ENCODE data around the gene MAN1B1. TPM values are rescaled to one million over a fixed set of nuclear protein-coding genes. Genes with fewer than 3 reads are reported as not detected.
"Not testable (repeated sequence)": the region's sequence is repeated elsewhere in the genome, so short reads cannot be mapped to it uniquely, and the experiment has no call there.

MAN1B1 gene
- total and polyA plus RNA-seq, 5 donors from 2014 or later: 42.1 to 71.3 (median 46.8) TPM

- no peaks in the 10 kb centered on the region for H3K27me3 Mint-ChIP-seq
- no peaks in the 10 kb centered on the region for H3K36me3 ChIP-seq (ENCODE audit: control insufficient read depth, insufficient read depth, low read length)
- no peak for DNase-seq
- peak overlapping the region in 2 of 4 donors; percentile 53 to 74 for H3K4me3 Mint-ChIP-seq
- ATAC-seq (ENCODE audit: low read depth in 2 of 2): peak; percentile 2 to 4
- no peaks in the 10 kb centered on the region for H3K27me3 ChIP-seq (ENCODE audit: control insufficient read depth, insufficient read depth, low read length)
- peaks cover 0 to 13% (median 3%) of the 10 kb centered on the region in 4 donors for H3K4me1 Mint-ChIP-seq
- H3K4me1 ChIP-seq (ENCODE audit: control insufficient read depth, insufficient read depth, low read length, poor library complexity, severe bottlenecking): peaks cover 15% of the 10 kb centered on the region
- no peaks in the 10 kb centered on the region for H3K9me3 ChIP-seq (ENCODE audit: control insufficient read depth in 2 of 2, low read length in 2 of 2)
- H3K27ac Mint-ChIP-seq: no peak overlapping the region
- H3K27ac ChIP-seq (ENCODE audit: insufficient read depth, low read length, poor library complexity, severe bottlenecking): peak overlapping the region; percentile 72
- H3K9me3 Mint-ChIP-seq: no peaks in the 10 kb centered on the region
- H3K36me3 Mint-ChIP-seq: no peaks in the 10 kb centered on the region
- H3K4me3 ChIP-seq (ENCODE audit: low read depth, low read length): no peak overlapping the region
Measured at GRCh38 chr9:137114220-137114612, 27.4 kb downstream of the MAN1B1 start.

GRCh38 chr9:137114613-137115393, 28.0 kb downstream of the MAN1B1 start, which contains the start of gene DPP7:
DPP7 (minus strand) TSS chr9:137114733; CDS start chr9:137114713, 20 bp downstream.
- H3K4me3 ChIP-seq (ENCODE audit: low read depth, low read length): no peak within 1 kb of the TSS
- peak; percentile 91 to 92 for ATAC-seq (ENCODE audit: low read depth in 2 of 2)
- no peaks in the 10 kb centered on the region for H3K27me3 ChIP-seq (ENCODE audit: control insufficient read depth, insufficient read depth, low read length)
- peak within 1 kb of the TSS; percentile 72 for H3K27ac ChIP-seq (ENCODE audit: insufficient read depth, low read length, poor library complexity, severe bottlenecking)
- Mint-ChIP-seq H3K36me3 (no peaks in the 10 kb centered on the region), H3K4me1 (peaks cover 0 to 15% (median 5%) of the 10 kb centered on the region in 4 donors), H3K4me3 (peak within 1 kb of the TSS; percentile 44 to 88 (median 80)), H3K9me3 (no peaks in the 10 kb centered on the region), H3K27me3 (no peaks in the 10 kb centered on the region), H3K27ac (no peak within 1 kb of the TSS)
- no peaks in the 10 kb centered on the region for H3K36me3 ChIP-seq (ENCODE audit: control insufficient read depth, insufficient read depth, low read length)
- peak; percentile 77 to 84 (median 83) for DNase-seq
- H3K9me3 ChIP-seq (ENCODE audit: control insufficient read depth in 2 of 2, low read length in 2 of 2): no peaks in the 10 kb centered on the region
- H3K4me1 ChIP-seq (ENCODE audit: control insufficient read depth, insufficient read depth, low read length, poor library complexity, severe bottlenecking): peaks cover 15% of the 10 kb centered on the region

GRCh38 chr9:137115394-137116026, 28.7 kb downstream of the MAN1B1 start:
- peaks cover 15% of the 10 kb centered on the region for H3K4me1 ChIP-seq (ENCODE audit: control insufficient read depth, insufficient read depth, low read length, poor library complexity, severe bottlenecking)
- Mint-ChIP-seq H3K9me3 (no peaks in the 10 kb centered on the region), H3K4me3 (peak overlapping the region in 3 of 4 donors; percentile 27 to 53 (median 38)), H3K4me1 (peaks cover 0 to 15% (median 5%) of the 10 kb centered on the region in 4 donors), H3K36me3 (no peaks in the 10 kb centered on the region), H3K27ac (no peak overlapping the region), H3K27me3 (no peaks in the 10 kb centered on the region)
- DNase-seq (no peak), ATAC-seq (ENCODE audit: low read depth in 2 of 2) (no peak)
- H3K27ac ChIP-seq (ENCODE audit: insufficient read depth, low read length, poor library complexity, severe bottlenecking): no peak overlapping the region
- H3K4me3 ChIP-seq (ENCODE audit: low read depth, low read length): no peak overlapping the region
- H3K36me3 ChIP-seq (ENCODE audit: control insufficient read depth, insufficient read depth, low read length): no peaks in the 10 kb centered on the region
- H3K9me3 ChIP-seq (ENCODE audit: control insufficient read depth in 2 of 2, low read length in 2 of 2): no peaks in the 10 kb centered on the region
- H3K27me3 ChIP-seq (ENCODE audit: control insufficient read depth, insufficient read depth, low read length): no peaks in the 10 kb centered on the region

- Histone ChIP-seq H3K4me1 (ENCODE audit: control insufficient read depth, insufficient read depth, low read length, poor library complexity, severe bottlenecking) (peaks cover 15% of the 10 kb centered on the region), H3K27ac (ENCODE audit: insufficient read depth, low read length, poor library complexity, severe bottlenecking) (no peak overlapping the region), H3K4me3 (ENCODE audit: low read depth, low read length) (no peak overlapping the region), H3K9me3 (ENCODE audit: control insufficient read depth in 2 of 2, low read length in 2 of 2) (no peaks in the 10 kb centered on the region), H3K36me3 (ENCODE audit: control insufficient read depth, insufficient read depth, low read length) (no peaks in the 10 kb centered on the region), H3K27me3 (ENCODE audit: control insufficient read depth, insufficient read depth, low read length) (no peaks in the 10 kb centered on the region)
- Mint-ChIP-seq H3K27me3 (no peaks in the 10 kb centered on the region), H3K4me1 (peaks cover 0 to 12% (median 5%) of the 10 kb centered on the region in 4 donors), H3K4me3 (peak overlapping the region in 3 of 4 donors; percentile 27 to 68 (median 57)), H3K36me3 (no peaks in the 10 kb centered on the region), H3K27ac (no peak overlapping the region), H3K9me3 (no peaks in the 10 kb centered on the region)
- ATAC-seq (ENCODE audit: low read depth in 2 of 2) (no peak), DNase-seq (no peak)
Measured at GRCh38 chr9:137116027-137116507, 29.3 kb downstream of the MAN1B1 start.

- Histone ChIP-seq H3K4me1 (ENCODE audit: control insufficient read depth, insufficient read depth, low read length, poor library complexity, severe bottlenecking) (peaks cover 15% of the 10 kb centered on the region), H3K27ac (ENCODE audit: insufficient read depth, low read length, poor library complexity, severe bottlenecking) (no peak overlapping the region), H3K27me3 (ENCODE audit: control insufficient read depth, insufficient read depth, low read length) (no peaks in the 10 kb centered on the region), H3K9me3 (ENCODE audit: control insufficient read depth in 2 of 2, low read length in 2 of 2) (no peaks in the 10 kb centered on the region), H3K36me3 (ENCODE audit: control insufficient read depth, insufficient read depth, low read length) (no peaks in the 10 kb centered on the region), H3K4me3 (ENCODE audit: low read depth, low read length) (no peak overlapping the region)
- Mint-ChIP-seq H3K27ac (no peak overlapping the region), H3K27me3 (no peaks in the 10 kb centered on the region), H3K9me3 (no peaks in the 10 kb centered on the region), H3K4me1 (peaks cover 0 to 12% (median 5%) of the 10 kb centered on the region in 4 donors), H3K4me3 (peak overlapping the region; percentile 44 to 68 (median 52)), H3K36me3 (no peaks in the 10 kb centered on the region)
- DNase-seq (no peak), ATAC-seq (ENCODE audit: low read depth in 2 of 2) (no peak)
Measured at GRCh38 chr9:137116728-137117127, 29.9 kb downstream of the MAN1B1 start.

- no peak for ATAC-seq (ENCODE audit: low read depth in 2 of 2)
- peaks cover 0 to 12% (median 5%) of the 10 kb centered on the region in 4 donors for H3K4me1 Mint-ChIP-seq
- H3K36me3 ChIP-seq (ENCODE audit: control insufficient read depth, insufficient read depth, low read length): no peaks in the 10 kb centered on the region
- H3K27ac Mint-ChIP-seq: no peak overlapping the region
- no peak overlapping the region for H3K4me3 ChIP-seq (ENCODE audit: low read depth, low read length)
- no peak for DNase-seq
- H3K4me3 Mint-ChIP-seq: peak overlapping the region in 2 of 4 donors; percentile 47 to 68
- no peaks in the 10 kb centered on the region for H3K9me3 Mint-ChIP-seq
- no peaks in the 10 kb centered on the region for H3K9me3 ChIP-seq (ENCODE audit: control insufficient read depth in 2 of 2, low read length in 2 of 2)
- peaks cover 15% of the 10 kb centered on the region for H3K4me1 ChIP-seq (ENCODE audit: control insufficient read depth, insufficient read depth, low read length, poor library complexity, severe bottlenecking)
- H3K27me3 Mint-ChIP-seq: no peaks in the 10 kb centered on the region
- no peaks in the 10 kb centered on the region for H3K27me3 ChIP-seq (ENCODE audit: control insufficient read depth, insufficient read depth, low read length)
- no peak overlapping the region for H3K27ac ChIP-seq (ENCODE audit: insufficient read depth, low read length, poor library complexity, severe bottlenecking)
- no peaks in the 10 kb centered on the region for H3K36me3 Mint-ChIP-seq
Measured at GRCh38 chr9:137117269-137117731, 30.5 kb downstream of the MAN1B1 start.

- H3K4me1 Mint-ChIP-seq; H3K27ac Mint-ChIP-seq; H3K4me3 ChIP-seq (ENCODE audit: low read depth, low read length); DNase-seq; ATAC-seq (ENCODE audit: low read depth in 2 of 2); H3K36me3 Mint-ChIP-seq; H3K36me3 ChIP-seq (ENCODE audit: control insufficient read depth, insufficient read depth, low read length); H3K27me3 Mint-ChIP-seq; H3K9me3 ChIP-seq (ENCODE audit: control insufficient read depth in 2 of 2, low read length in 2 of 2); H3K27ac ChIP-seq (ENCODE audit: insufficient read depth, low read length, poor library complexity, severe bottlenecking); H3K4me3 Mint-ChIP-seq; H3K9me3 Mint-ChIP-seq; H3K27me3 ChIP-seq (ENCODE audit: control insufficient read depth, insufficient read depth, low read length): not testable (repeated sequence)
- H3K4me1 ChIP-seq (ENCODE audit: control insufficient read depth, insufficient read depth, low read length, poor library complexity, severe bottlenecking): peaks cover 14% of the 10 kb centered on the region
Measured at GRCh38 chr9:137118092-137118603, 31.4 kb downstream of the MAN1B1 start.
